Stimulated activated CD4-positive, alpha-beta T cell treated with anti-CD3 and anti-CD28 coated beads, TNF-alpha, amount 100 ng/mL, for 1 hour (primary cell): ENCODE results near the gene NDUFV2.
"Not testable (repeated sequence)": the region's sequence is repeated elsewhere in the genome, so short reads cannot be mapped to it uniquely, and the experiment has no call there.

Source experiments
- DNase-seq, 3 donors: peaks; one replicate each; pipeline ENCODE4 v3.0.0-alpha.2; 2020; ENCODE audit warnings: low read depth in 3 of 3, low spot score in 1 of 3

Gene NDUFV2

DNA sequence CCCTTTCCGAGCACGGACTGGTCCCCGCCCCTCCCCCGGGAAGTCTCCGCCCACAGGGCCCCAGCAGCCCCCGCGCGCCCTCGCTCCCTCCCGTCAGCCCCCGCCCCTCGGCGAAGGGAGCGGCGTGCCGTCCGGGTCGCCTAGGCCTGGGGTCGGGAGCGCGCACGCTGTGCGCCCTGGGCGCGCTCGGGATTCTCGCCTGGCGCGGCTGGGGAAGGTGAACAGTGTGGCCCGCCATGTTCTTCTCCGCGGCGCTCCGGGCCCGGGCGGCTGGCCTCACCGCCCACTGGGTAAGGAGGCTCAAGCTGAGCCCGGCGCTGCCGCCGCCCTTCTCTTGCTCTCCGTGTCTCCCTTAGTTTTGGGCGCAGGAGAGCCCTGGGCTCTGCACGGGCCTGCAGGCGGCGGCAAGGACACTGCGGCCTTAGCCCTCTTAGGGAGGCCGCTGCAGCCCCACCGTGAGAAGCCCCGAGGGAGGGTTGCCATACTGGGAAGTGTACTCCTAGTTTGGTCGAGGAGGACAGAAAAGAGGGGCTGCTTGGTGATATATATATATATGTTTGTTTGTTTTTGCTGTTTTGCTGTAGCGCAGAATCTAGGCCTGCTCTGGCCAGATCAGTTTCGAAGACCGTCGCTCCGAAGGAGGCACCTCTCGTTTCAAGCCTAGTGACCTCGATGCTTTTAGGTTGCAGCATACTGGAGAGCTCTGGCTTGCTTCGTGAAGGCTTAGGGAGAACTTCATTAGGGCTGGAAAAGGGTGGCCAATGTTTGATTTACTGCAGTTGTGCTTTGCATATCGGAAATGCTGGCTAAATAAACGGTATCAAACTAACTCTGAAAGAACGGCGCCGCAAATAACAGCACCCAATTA lies at the start of gene NDUFV2:
Gene NDUFV2, plus strand, starts transcription at position 192 of the 868 bp plus-strand sequence. Its CDS starts 45 bp downstream, at position 237.
- DNase-seq, result peak; percentile 90 to 96 (median 95)

GRCh38 chr18:9053814-9054213 lies 48.7 kb upstream of the NDUFV2 start:
- no peak for DNase-seq

- no peak for DNase-seq
These were observed 47.3 kb upstream of the NDUFV2 start for GRCh38 chr18:9055185-9055584.

DNA sequence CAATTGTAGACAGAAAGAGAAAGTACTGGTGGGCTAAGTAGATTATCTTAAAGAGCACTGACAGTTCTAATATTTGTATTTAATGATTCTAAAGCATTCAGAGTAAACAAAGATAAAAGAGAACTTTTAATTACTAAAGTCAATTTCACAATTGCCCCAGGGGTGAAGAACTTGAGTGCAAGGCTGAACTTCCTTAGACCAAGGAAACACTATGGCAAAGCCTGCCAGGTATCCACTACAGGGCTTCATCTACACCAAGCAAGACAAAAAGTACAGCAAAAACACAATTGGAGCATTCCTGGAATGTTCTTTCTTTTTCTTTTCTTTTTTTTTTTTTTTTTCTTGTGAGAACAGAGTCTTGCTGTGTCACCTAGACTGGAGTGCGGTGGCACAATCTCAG lies 46.9 kb upstream of the NDUFV2 start:
- no peak for DNase-seq

DNA sequence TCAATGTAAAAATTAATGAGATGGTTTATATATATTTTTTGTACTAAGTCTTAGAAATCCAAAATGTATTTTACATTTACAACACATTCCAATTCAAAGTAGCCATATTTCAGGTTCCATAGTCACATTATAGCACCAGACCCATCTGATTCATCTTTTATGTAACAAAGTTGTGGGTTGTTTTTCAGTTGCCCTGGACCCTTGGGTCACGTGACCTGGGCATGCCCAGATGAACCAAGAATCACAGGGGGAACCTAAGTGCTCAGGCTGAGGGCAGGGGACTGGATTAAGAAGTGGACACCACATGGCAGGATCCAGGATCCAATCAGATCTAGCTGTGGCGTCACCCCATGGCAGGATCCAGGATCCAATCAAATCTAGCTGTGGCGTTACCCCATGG lies 44.9 kb upstream of the NDUFV2 start:
- no peak for DNase-seq

- DNase-seq, result no peak
These were observed 44.1 kb upstream of the NDUFV2 start for GRCh38 chr18:9058406-9058805.

- DNase-seq, result no peak
These were observed 40.1 kb upstream of the NDUFV2 start for GRCh38 chr18:9062418-9062751.

GRCh38 chr18:9065864-9066263 lies 36.6 kb upstream of the NDUFV2 start:
- DNase-seq, result no peak

DNA sequence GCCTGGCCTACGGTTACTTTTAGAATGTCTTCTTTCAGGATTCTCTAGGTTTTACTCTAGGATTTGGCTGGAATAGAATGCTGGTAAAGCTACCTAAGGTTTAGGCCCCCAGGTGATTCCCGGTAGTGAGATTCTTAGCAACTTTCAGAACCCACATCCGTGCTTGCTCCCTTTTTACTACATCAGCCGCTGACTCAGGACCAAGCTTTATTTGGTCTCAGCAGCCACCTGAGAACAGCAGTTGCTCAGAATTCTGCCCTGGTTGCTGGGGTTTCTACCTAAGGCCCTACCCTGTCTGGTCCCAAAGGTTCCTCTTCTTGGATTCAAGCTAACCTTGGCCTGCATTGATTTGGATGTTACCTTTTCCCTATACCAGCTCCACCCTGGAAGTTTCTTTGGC lies 36.1 kb upstream of the NDUFV2 start:
- DNase-seq, result no peak

- no peak for DNase-seq
These were observed 35.6 kb upstream of the NDUFV2 start for GRCh38 chr18:9066817-9067306.

GRCh38 chr18:9067823-9068222 lies 34.7 kb upstream of the NDUFV2 start:
- no peak for DNase-seq

- no peak for DNase-seq
These were observed 34.2 kb upstream of the NDUFV2 start for GRCh38 chr18:9068346-9068745.

DNA sequence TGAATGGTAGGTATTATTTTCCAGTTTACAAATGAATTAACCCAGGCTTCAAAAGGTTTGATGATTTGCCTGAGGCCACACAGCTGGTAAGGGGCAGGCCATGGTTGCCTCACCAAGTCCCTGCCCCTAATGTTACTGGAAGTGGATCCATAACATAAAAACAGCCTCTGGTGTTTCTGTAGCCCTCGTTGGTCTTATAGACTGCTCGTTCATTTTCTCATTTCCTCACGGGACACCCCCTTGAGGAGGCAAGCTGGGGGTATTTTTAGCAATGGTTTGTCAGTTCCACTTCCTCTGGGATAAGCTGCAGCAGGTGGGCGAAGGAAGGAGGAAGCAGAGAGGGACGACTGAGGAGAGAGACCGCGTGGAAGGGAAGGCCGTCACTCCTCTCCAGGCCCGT lies 32.9 kb upstream of the NDUFV2 start:
- no peak for DNase-seq

DNA sequence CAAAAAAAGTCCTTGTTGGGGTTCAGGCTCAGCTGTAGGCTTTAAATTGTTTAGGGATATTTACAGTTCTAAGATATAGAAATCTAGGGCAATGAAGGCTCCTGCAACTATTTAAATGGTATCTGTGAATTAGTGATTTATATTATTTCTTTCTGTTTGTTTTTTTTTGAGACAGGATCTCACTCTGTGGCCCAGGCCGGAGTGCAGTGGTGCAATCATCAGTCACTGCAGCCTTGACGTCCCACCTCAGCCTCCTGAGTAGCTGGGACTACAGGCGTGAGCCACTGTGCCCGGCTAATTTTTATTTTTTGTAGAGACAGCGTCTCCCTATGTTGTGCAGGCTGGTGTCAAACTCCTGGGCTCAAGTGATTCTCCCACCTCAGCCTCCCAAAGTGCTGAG lies 32.3 kb upstream of the NDUFV2 start:
- no peak for DNase-seq

GRCh38 chr18:9079818-9080528 lies 22.5 kb upstream of the NDUFV2 start:
- no peak for DNase-seq

- DNase-seq, result no peak
These were observed 20.6 kb upstream of the NDUFV2 start for GRCh38 chr18:9081940-9082339.

DNA sequence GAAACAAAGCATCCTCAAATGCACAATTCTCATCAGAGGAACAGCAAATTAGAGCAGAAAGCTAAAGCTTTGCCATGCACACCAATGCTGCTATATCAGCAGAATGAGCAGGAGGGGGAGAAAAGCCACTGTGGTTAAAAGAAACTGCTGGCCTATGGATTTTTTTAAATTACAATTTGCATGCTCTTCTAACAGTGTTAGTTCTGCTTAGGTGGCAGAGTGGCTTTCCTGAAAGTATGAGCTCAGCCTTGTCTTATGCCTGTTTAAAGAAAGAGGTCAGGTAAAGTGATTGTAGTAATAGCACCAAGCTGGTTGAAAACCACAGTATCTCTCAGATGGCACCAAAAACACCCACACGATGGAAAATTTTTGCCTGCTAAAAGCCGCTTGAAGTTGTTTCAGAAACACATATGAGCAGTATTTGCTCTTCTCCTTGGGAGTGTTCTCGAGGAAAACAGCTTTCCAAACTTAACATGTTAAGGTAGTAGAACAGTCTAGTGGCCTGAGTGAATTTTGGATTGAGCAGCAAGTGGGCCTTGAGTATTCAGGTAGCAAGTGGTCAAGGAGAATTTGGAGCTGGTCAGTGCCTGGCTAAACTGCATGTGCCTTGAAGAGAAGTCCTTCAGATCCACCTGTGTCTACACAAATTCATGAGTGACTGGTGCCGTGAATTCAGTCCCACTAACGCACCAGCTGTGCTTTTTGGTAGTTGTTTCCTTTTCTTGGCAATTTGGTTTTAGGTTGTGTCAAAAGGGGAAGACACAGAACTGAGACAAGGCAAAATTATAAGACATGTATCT lies 19.6 kb upstream of the NDUFV2 start:
- no peak for DNase-seq

- DNase-seq, result no peak
These were observed 16.5 kb upstream of the NDUFV2 start for GRCh38 chr18:9086015-9086414.

DNA sequence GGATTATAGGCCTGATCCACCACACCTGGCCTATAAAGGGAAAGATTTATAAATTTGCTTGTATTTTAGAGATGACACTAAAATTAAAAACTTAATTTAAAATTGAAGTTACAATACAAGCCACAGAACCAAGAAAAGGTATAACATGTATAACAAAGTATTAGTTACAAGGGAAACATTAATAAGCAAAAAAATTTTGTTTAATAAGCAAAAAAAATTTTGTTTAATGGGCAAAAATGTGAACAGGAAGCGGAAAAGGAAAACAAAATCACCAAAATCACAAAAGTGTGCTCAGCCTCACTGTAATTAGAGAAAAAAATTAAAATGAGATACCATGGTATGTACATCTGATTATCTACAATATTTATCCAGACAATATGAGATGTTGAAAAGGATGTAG lies 15.9 kb upstream of the NDUFV2 start:
- no peak for DNase-seq

DNA sequence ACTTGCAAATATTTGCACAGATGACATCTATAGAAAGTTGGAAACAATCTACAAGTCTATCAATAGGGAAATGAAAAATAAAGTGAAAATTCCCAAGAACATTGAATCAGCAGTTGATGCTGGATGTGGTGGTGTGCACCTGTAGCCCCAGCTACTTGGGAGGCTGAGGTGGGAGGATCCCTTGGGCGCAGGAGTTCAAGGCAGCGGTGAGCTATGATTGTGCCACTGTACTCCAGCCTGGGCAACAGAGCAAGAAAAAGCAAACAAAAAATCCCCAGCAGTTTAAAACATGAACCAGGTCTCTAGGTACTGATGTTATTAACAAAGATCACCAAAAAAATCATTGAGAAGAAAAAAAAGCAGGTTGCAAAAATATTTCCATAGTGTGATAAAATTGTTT lies 15.4 kb upstream of the NDUFV2 start:
- no peak for DNase-seq

DNA sequence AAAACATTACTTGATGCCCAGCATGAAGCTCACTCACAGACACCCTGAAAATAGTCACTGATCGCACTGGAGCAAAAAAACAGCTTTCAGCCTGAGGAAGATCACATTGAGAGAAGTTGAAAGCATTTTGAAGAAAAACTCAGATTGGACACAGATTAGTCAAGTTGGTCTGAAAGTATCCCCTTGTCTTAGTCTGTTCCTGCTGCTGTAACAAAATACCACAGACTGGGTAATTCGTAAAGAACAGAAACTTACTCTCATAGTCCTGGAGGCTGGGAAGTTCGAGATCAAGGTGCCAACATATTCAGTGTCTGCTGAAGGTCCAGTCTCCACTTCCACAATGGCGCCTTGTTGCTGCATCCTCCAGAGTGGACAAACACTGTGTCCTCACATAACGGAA lies 14.2 kb upstream of the NDUFV2 start:
- no peak for DNase-seq

GRCh38 chr18:9088727-9089126 lies 13.8 kb upstream of the NDUFV2 start:
- DNase-seq, result not testable (repeated sequence)
